ENCODE data around the gene ZNF786.

Gene ZNF786

GRCh38 chr7:149090397-149091195 is at the start of gene ZNF786:
Gene ZNF786 (minus strand): TSS chr7:149090718. CDS start chr7:149090640, 78 bp downstream.
- intact Hi-C loops (cut with DNase I) = loop anchor here (1.0 to 10.0 kb wide), 5 partner anchors 25 to 586 kb away; partner anchors contain the start of genes PDIA4 and ZNF425
- peak; percentile 75 to 97 (median 82) for DNase-seq

GRCh38 chr7:149136118-149136517 is 45.6 kb upstream of the ZNF786 start:
- DNase-seq = peak in 1 of 10 donors; percentile 69
- intact Hi-C loops (cut with DNase I) = no loop called here

GRCh38 chr7:149133028-149133710 is 42.7 kb upstream of the ZNF786 start:
- intact Hi-C loops (cut with DNase I) = no loop called here
- peak in 2 of 10 donors; percentile 4 to 15 for DNase-seq

- intact Hi-C loops (cut with DNase I) = no loop called here
These were observed 40.2 kb upstream of the ZNF786 start for GRCh38 chr7:149130572-149131198.

GRCh38 chr7:149126662-149127266 is 36.2 kb upstream of the ZNF786 start:
- DNase-seq = peak; percentile 38 to 93 (median 52)
- intact Hi-C loops (cut with DNase I) = loop anchor here (1.0 to 2.0 kb wide), 2 partner anchors 21 to 36 kb away; partner anchors contain the start of genes ZNF398 and ZNF786

More at GRCh38 chr7:149130572-149131198, 40.2 kb upstream of the ZNF786 start:
- no peak for DNase-seq

GRCh38 chr7:149125863-149126661 is 35.5 kb upstream of the ZNF786 start, which contains the start of gene ZNF425:
Gene ZNF425 (minus strand): TSS chr7:149126324. CDS start chr7:149126213, 111 bp downstream.
- intact Hi-C loops (cut with DNase I) = loop anchor here (1.0 to 2.0 kb wide), 2 partner anchors 21 to 35 kb away; partner anchors contain the start of genes ZNF398 and ZNF786
- peak; percentile 83 to 98 (median 88) for DNase-seq

- intact Hi-C loops (cut with DNase I) = no loop called here
- peak in 1 of 10 donors; percentile 85 for DNase-seq
These were observed 34.8 kb upstream of the ZNF786 start for GRCh38 chr7:149125189-149125862.

GRCh38 chr7:149109969-149110368 is 19.5 kb upstream of the ZNF786 start:
- intact Hi-C loops (cut with DNase I) = no loop called here
- peak in 2 of 10 donors; percentile 4 to 18 for DNase-seq

GRCh38 chr7:149104749-149105148 is 14.2 kb upstream of the ZNF786 start:
- peak in 2 of 10 donors; percentile 74 for DNase-seq
- intact Hi-C loops (cut with DNase I) = no loop called here

GRCh38 chr7:149104214-149104613 is 13.7 kb upstream of the ZNF786 start:
- peak in 2 of 10 donors; percentile 51 to 71 for DNase-seq

GRCh38 chr7:149103424-149103823 is 12.9 kb upstream of the ZNF786 start:
- peak in 1 of 10 donors; percentile 61 for DNase-seq
- intact Hi-C loops (cut with DNase I) = no loop called here

More at GRCh38 chr7:149104214-149104613, 13.7 kb upstream of the ZNF786 start:
- intact Hi-C loops (cut with DNase I) = no loop called here

GRCh38 chr7:149102666-149103065 is 12.1 kb upstream of the ZNF786 start:
- intact Hi-C loops (cut with DNase I) = no loop called here
- no peak for DNase-seq

GRCh38 chr7:149100821-149101220 is 10.3 kb upstream of the ZNF786 start:
- no peak for DNase-seq
- intact Hi-C loops (cut with DNase I) = no loop called here

- DNase-seq = peak in 2 of 10 donors; percentile 29 to 53
- intact Hi-C loops (cut with DNase I) = loop anchor here (10.0 kb wide), 1 partner anchor 594 kb away; no protein-coding TSS in a partner anchor
These were observed 8.5 kb upstream of the ZNF786 start for GRCh38 chr7:149099058-149099457.

GRCh38 chr7:149097088-149097487 is 6.6 kb upstream of the ZNF786 start:
- no peak for DNase-seq
- intact Hi-C loops (cut with DNase I) = loop anchor here (10.0 kb wide), 1 partner anchor 592 kb away; no protein-coding TSS in a partner anchor

GRCh38 chr7:149093228-149093627 is 2.7 kb upstream of the ZNF786 start:
- intact Hi-C loops (cut with DNase I) = loop anchor here (10.0 kb wide), 1 partner anchor 588 kb away; no protein-coding TSS in a partner anchor
- DNase-seq = peak in 1 of 10 donors; percentile 6

- intact Hi-C loops (cut with DNase I) = loop anchor here (10.0 kb wide), 1 partner anchor 587 kb away; no protein-coding TSS in a partner anchor
- DNase-seq = peak in 2 of 10 donors; percentile 55 to 66
These were observed 1.7 kb upstream of the ZNF786 start for GRCh38 chr7:149092244-149092643.

- intact Hi-C loops (cut with DNase I) = no loop called here
- no peak for DNase-seq
These were observed 3.1 kb downstream of the ZNF786 start for GRCh38 chr7:149087376-149087775.
